Measurements from ENCODE around the gene OSGIN1.

Gene OSGIN1

GRCh38 chr16:84001726-84002125 lies 48.7 kb downstream of the OSGIN1 start:
- DNase-seq (ENCODE audit: extremely low read depth, low read depth) = no peak
- TF ChIP-seq CTCF (IDR thresholded peaks at IDR 0.05; ENCODE audit: low read depth, low read length) = no peak

GRCh38 chr16:84003038-84003437 lies 50.0 kb downstream of the OSGIN1 start:
- no peak for DNase-seq (ENCODE audit: extremely low read depth, low read depth)
- TF ChIP-seq CTCF (IDR thresholded peaks at IDR 0.05; ENCODE audit: low read depth, low read length) = no peak

GRCh38 chr16:84004442-84004841 lies 51.4 kb downstream of the OSGIN1 start:
- DNase-seq (ENCODE audit: extremely low read depth, low read depth) = no peak
- TF ChIP-seq CTCF (IDR thresholded peaks at IDR 0.05; ENCODE audit: low read depth, low read length) = no peak

GRCh38 chr16:84005391-84005790 lies 52.4 kb downstream of the OSGIN1 start:
- no peak for DNase-seq (ENCODE audit: extremely low read depth, low read depth)
- TF ChIP-seq CTCF (IDR thresholded peaks at IDR 0.05; ENCODE audit: low read depth, low read length) = no peak

GRCh38 chr16:84007520-84007919 lies 54.5 kb downstream of the OSGIN1 start:
- no peak for TF ChIP-seq CTCF (IDR thresholded peaks at IDR 0.05; ENCODE audit: low read depth, low read length)
- no peak for DNase-seq (ENCODE audit: extremely low read depth, low read depth)

GRCh38 chr16:84007965-84008364 lies 54.9 kb downstream of the OSGIN1 start:
- no peak for DNase-seq (ENCODE audit: extremely low read depth, low read depth)
- TF ChIP-seq CTCF (IDR thresholded peaks at IDR 0.05; ENCODE audit: low read depth, low read length) = no peak

DNA sequence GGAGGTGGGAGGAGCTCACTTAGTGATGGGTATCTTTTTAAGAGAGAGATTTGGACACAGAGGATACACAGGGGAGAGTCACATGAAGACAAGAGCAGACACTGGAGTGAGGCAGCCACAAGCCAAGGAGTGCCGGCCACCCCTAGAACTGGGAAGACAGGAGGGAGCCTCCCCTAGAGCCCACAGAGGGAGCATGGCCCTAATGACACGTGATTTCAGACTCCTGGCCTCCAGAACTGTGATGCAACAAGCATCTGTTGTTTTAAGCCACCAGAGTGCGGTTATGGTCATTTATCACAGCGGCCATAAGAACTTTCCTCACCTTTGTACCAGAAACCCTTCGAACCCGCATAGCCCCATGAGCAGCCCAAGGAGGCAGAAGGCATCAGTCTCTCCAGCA lies 56.2 kb downstream of the OSGIN1 start:
- no peak for DNase-seq (ENCODE audit: extremely low read depth, low read depth)
- no peak for TF ChIP-seq CTCF (IDR thresholded peaks at IDR 0.05; ENCODE audit: low read depth, low read length)
